Measurements from ENCODE around the gene LDB2. TPM values are rescaled to one million over a fixed set of nuclear protein-coding genes. Genes with fewer than 3 reads are reported as not detected.
A peak's percentile ranks its signal among the peaks of the same experiment; 100 is the strongest.

LDB2 gene
- total and polyA plus RNA-seq, 3 donors from 2014 or later: 14.6 to 17.8 (median 15.7) TPM

DNA sequence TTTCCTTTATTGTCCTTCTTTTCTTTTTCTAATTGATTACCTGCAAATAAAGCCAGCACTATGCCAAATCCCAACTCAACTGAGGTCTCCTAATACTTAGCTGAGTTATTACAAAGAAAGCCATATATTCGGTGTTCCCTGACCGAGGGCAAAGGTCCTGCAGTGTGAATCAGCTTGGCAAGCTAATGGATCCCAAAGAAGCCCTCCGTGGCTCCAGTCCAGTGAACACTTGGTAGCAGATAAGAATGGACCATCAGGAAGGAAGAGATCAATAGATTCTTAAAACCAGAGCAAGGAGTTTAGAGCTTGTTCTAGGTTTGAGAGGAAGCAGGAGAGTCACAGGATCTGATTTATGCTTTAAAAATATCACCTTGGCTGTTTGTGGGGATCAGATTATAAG is 8.5 kb downstream of the LDB2 start:
- intact Hi-C loops (cut with DNase I; ENCODE audit: low total_unique reads): no loop called here
- Histone ChIP-seq H3K4me1 (peaks cover 5% of the 10 kb centered on the region), H3K9me3 (no peaks in the 10 kb centered on the region), H3K27ac (no peak overlapping the region), H3K4me3 (no peak overlapping the region), H3K36me3 (ENCODE audit: low read depth, missing control alignments) (no peaks in the 10 kb centered on the region), H3K27me3 (no peaks in the 10 kb centered on the region)
- TF ChIP-seq, protein P1, sequence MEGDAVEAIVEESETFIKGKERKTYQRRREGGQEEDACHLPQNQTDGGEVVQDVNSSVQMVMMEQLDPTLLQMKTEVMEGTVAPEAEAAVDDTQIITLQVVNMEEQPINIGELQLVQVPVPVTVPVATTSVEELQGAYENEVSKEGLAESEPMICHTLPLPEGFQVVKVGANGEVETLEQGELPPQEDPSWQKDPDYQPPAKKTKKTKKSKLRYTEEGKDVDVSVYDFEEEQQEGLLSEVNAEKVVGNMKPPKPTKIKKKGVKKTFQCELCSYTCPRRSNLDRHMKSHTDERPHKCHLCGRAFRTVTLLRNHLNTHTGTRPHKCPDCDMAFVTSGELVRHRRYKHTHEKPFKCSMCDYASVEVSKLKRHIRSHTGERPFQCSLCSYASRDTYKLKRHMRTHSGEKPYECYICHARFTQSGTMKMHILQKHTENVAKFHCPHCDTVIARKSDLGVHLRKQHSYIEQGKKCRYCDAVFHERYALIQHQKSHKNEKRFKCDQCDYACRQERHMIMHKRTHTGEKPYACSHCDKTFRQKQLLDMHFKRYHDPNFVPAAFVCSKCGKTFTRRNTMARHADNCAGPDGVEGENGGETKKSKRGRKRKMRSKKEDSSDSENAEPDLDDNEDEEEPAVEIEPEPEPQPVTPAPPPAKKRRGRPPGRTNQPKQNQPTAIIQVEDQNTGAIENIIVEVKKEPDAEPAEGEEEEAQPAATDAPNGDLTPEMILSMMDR (IDR thresholded peaks at IDR 0.05): no peak
- no peak for TF ChIP-seq POLR2A (IDR thresholded peaks at IDR 0.05)
- WGBS, 2 donors: 64 to 80% methylated on average over 3 of the region's 3 CpGs
- no peak for DNase-seq

DNA sequence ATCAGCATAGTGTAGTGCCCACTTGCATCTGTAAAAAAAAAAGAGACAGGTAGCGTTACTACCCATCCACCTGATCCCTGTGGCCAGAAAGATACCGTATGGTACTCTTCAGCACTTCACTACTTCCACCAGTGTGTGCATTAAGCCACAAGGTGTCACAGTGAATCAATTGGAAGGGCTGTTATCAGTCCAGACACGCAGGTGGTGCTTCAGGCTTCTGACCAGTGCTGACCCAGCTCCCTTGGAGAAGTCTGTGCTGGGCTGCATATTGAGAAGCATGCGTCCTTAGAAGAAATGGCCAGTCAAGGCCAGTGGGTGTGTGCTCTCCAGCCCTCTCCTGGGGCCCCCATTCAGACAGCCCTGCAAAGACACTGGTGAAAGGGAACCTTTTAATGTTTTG is 10.6 kb downstream of the LDB2 start:
- WGBS, 2 donors: 75 to 90% methylated on average over 4 of the region's 4 CpGs
- no peak for DNase-seq
- no peaks in the 10 kb centered on the region for H3K36me3 ChIP-seq (ENCODE audit: low read depth, missing control alignments)
- no peaks in the 10 kb centered on the region for H3K27me3 ChIP-seq
- H3K9me3 ChIP-seq: no peaks in the 10 kb centered on the region
- intact Hi-C loops (cut with DNase I; ENCODE audit: low total_unique reads): no loop called here
- TF ChIP-seq, protein P1 (IDR thresholded peaks at IDR 0.05): no peak
- TF ChIP-seq POLR2A (IDR thresholded peaks at IDR 0.05): no peak
- H3K4me3 ChIP-seq: no peak overlapping the region
- H3K4me1 ChIP-seq: peaks cover 5% of the 10 kb centered on the region
- no peak overlapping the region for H3K27ac ChIP-seq

DNA sequence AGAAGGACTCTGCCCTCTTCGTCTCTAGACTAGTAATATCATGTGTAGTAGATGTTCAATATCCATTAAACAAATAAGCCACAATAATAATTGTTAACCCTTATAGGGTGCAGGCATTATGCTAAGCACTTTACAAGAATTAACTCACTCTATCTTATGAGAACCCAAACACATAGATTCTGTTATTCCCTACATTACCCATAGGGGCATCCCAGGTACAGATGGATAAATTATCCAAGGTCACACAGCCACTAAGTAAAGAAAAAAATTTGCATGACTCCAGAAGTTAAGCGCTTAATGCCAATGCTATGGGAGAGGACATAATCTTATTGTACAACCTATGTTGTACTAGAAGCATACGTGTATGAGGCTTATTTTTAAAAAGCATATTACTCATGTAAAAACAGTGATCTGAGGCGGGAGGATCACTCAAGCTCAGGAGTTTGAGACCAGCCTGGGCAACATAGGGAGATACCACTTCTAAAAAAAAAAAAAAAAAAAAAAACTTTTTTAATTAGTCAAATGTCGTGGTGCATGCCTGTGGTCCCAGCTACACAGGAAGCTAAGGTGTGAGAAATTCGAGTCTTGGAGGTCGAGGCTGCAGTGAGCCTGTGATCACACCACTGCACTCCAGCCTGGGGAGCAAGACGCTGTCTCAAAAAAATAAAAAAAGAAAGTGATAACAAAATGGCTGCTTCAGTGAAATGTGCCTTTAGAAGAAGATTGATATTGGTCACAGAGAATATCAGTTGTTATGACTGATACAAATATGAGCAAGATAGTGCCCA is 13.6 kb downstream of the LDB2 start:
- Histone ChIP-seq H3K27me3 (no peaks in the 10 kb centered on the region), H3K4me1 (peaks cover under 1% of the 10 kb centered on the region), H3K4me3 (no peak overlapping the region), H3K27ac (no peak overlapping the region), H3K36me3 (ENCODE audit: low read depth, missing control alignments) (no peaks in the 10 kb centered on the region), H3K9me3 (no peaks in the 10 kb centered on the region)
- intact Hi-C loops (cut with DNase I; ENCODE audit: low total_unique reads): no loop called here
- WGBS, 2 donors: 86 to 90% methylated on average over 8 of the region's 8 CpGs
- no peak for TF ChIP-seq POLR2A (IDR thresholded peaks at IDR 0.05)
- TF ChIP-seq, protein P1 (IDR thresholded peaks at IDR 0.05): no peak
- no peak for DNase-seq

DNA sequence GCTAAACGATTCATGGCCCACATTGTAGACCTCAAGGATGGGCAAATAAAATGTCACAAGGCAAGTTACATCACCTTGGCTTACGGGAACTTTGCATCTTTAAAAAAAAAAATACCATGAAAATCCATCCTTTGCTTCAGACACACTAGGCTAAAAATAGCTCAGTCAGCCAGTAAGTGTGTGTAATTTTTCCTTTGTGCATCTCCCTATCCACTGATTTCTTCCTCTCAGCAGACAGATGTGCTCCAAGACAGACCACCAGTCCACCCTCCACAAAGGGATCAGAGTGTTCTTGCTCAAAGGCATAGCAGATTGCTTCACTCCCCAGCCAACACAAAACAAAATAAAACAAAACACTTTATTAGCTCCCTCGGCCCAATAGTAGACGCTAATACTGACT is 14.6 kb downstream of the LDB2 start:
- no peaks in the 10 kb centered on the region for H3K4me1 ChIP-seq
- H3K9me3 ChIP-seq: no peaks in the 10 kb centered on the region
- no peak for TF ChIP-seq POLR2A (IDR thresholded peaks at IDR 0.05)
- TF ChIP-seq, protein P1 (IDR thresholded peaks at IDR 0.05): no peak
- intact Hi-C loops (cut with DNase I; ENCODE audit: low total_unique reads): no loop called here
- 63 to 68% methylated on average over 4 of the region's 4 CpGs for WGBS, 2 donors
- no peak overlapping the region for H3K4me3 ChIP-seq
- no peaks in the 10 kb centered on the region for H3K36me3 ChIP-seq (ENCODE audit: low read depth, missing control alignments)
- H3K27me3 ChIP-seq: no peaks in the 10 kb centered on the region
- no peak for DNase-seq
- H3K27ac ChIP-seq: peak overlapping the region; percentile 6 to 54
